Measurements from ENCODE around the gene RNF10. TPM values are rescaled to one million over a fixed set of nuclear protein-coding genes. Genes with fewer than 3 reads are reported as not detected.
A peak's percentile ranks its signal among the peaks of the same experiment; 100 is the strongest.
"Not testable (repeated sequence)": the region's sequence is repeated elsewhere in the genome, so short reads cannot be mapped to it uniquely, and the experiment has no call there.

RNF10 gene
- polyA plus RNA-seq, 3 donors from 2014 or later: 60.3 to 154 (median 66.5) TPM

- DNase-seq: no peak
- peaks cover 3 to 8% (median 6%) of the 10 kb centered on the region in 3 donors for H3K27me3 Mint-ChIP-seq (ENCODE audit: low read depth in 3 of 3)
- no peak overlapping the region for H3K4me3 Mint-ChIP-seq
- H3K36me3 Mint-ChIP-seq: peaks cover 8 to 17% (median 11%) of the 10 kb centered on the region in 3 donors
- H3K9me3 Mint-ChIP-seq: no peaks in the 10 kb centered on the region
- H3K27ac Mint-ChIP-seq: peak overlapping the region; percentile 22 to 89 (median 64)
- H3K4me1 Mint-ChIP-seq: peaks cover 36 to 53% of the 10 kb centered on the region in 2 donors
Measured at GRCh38 chr12:120498870-120499515, 35.2 kb upstream of the RNF10 start.

- H3K9me3 Mint-ChIP-seq: no peaks in the 10 kb centered on the region
- peaks cover 3 to 6% (median 6%) of the 10 kb centered on the region in 3 donors for H3K27me3 Mint-ChIP-seq (ENCODE audit: low read depth in 3 of 3)
- peaks cover 28 to 43% of the 10 kb centered on the region in 2 donors for H3K4me1 Mint-ChIP-seq
- peaks cover 10 to 18% (median 13%) of the 10 kb centered on the region in 3 donors for H3K36me3 Mint-ChIP-seq
- peak in 1 of 3 donors; percentile 19 for DNase-seq
- no peak overlapping the region for H3K4me3 Mint-ChIP-seq
- peak overlapping the region; percentile 29 to 74 (median 70) for H3K27ac Mint-ChIP-seq
Measured at GRCh38 chr12:120500581-120500980, 33.6 kb upstream of the RNF10 start.

- no peak for DNase-seq
- H3K36me3 Mint-ChIP-seq: peaks cover 14 to 21% (median 15%) of the 10 kb centered on the region in 3 donors
- no peak overlapping the region for H3K4me3 Mint-ChIP-seq
- peaks cover 7% of the 10 kb centered on the region in 2 donors for H3K4me1 Mint-ChIP-seq
- no peak overlapping the region for H3K27ac Mint-ChIP-seq
- no peaks in the 10 kb centered on the region for H3K27me3 Mint-ChIP-seq (ENCODE audit: low read depth in 3 of 3)
- no peaks in the 10 kb centered on the region for H3K9me3 Mint-ChIP-seq
Measured at GRCh38 chr12:120504587-120504986, 29.6 kb upstream of the RNF10 start.

- Mint-ChIP-seq H3K27me3 (ENCODE audit: low read depth in 3 of 3) (no peaks in the 10 kb centered on the region), H3K36me3 (peaks cover 7 to 28% (median 15%) of the 10 kb centered on the region in 3 donors), H3K4me1 (no peaks in the 10 kb centered on the region), H3K27ac (no peak overlapping the region), H3K9me3 (no peaks in the 10 kb centered on the region), H3K4me3 (no peak overlapping the region)
- DNase-seq: no peak
Measured at GRCh38 chr12:120508537-120508936, 25.6 kb upstream of the RNF10 start.

GRCh38 chr12:120514002-120514401, 20.2 kb upstream of the RNF10 start:
- DNase-seq: no peak
- Mint-ChIP-seq H3K36me3 (peaks cover 10 to 23% (median 19%) of the 10 kb centered on the region in 3 donors), H3K27me3 (ENCODE audit: low read depth in 3 of 3) (peaks cover 0 to 2% (median 2%) of the 10 kb centered on the region in 3 donors), H3K4me1 (no peaks in the 10 kb centered on the region), H3K9me3 (no peaks in the 10 kb centered on the region), H3K4me3 (no peak overlapping the region), H3K27ac (no peak overlapping the region)

GRCh38 chr12:120515496-120515895, 18.7 kb upstream of the RNF10 start:
- Mint-ChIP-seq H3K36me3 (peaks cover 5 to 16% (median 15%) of the 10 kb centered on the region in 3 donors), H3K4me3 (no peak overlapping the region), H3K27ac (no peak overlapping the region), H3K4me1 (no peaks in the 10 kb centered on the region), H3K27me3 (ENCODE audit: low read depth in 3 of 3) (peaks cover 0 to 2% (median 2%) of the 10 kb centered on the region in 3 donors), H3K9me3 (no peaks in the 10 kb centered on the region)
- no peak for DNase-seq

- not testable (repeated sequence) for H3K9me3 Mint-ChIP-seq; DNase-seq; H3K4me1 Mint-ChIP-seq; H3K4me3 Mint-ChIP-seq; H3K27ac Mint-ChIP-seq; H3K27me3 Mint-ChIP-seq (ENCODE audit: low read depth in 3 of 3)
- H3K36me3 Mint-ChIP-seq: peaks cover 0 to 11% (median 8%) of the 10 kb centered on the region in 3 donors
Measured at GRCh38 chr12:120519324-120519723, 14.8 kb upstream of the RNF10 start.

GRCh38 chr12:120522568-120522967, 11.6 kb upstream of the RNF10 start:
- H3K9me3 Mint-ChIP-seq: no peaks in the 10 kb centered on the region
- no peaks in the 10 kb centered on the region for H3K27me3 Mint-ChIP-seq (ENCODE audit: low read depth in 3 of 3)
- H3K4me3 Mint-ChIP-seq: no peak overlapping the region
- peaks cover 0 to 4% (median 0%) of the 10 kb centered on the region in 3 donors for H3K36me3 Mint-ChIP-seq
- H3K4me1 Mint-ChIP-seq: peaks cover 0 to 6% of the 10 kb centered on the region in 2 donors
- H3K27ac Mint-ChIP-seq: peak overlapping the region in 1 of 6 donors; percentile 17
- no peak for DNase-seq

GRCh38 chr12:120528861-120529525, 5.2 kb upstream of the RNF10 start, which contains the start of gene COQ5:
TSS of gene COQ5 (minus strand) at chr12:120529158. CDS start at chr12:120529141, 17 bp downstream.
- Mint-ChIP-seq H3K4me3 (peak within 1 kb of the TSS; percentile 99 to 100 (median 100)), H3K27ac (peak within 1 kb of the TSS; percentile 96 to 100 (median 99)), H3K9me3 (no peaks in the 10 kb centered on the region), H3K36me3 (peaks cover 0 to 4% (median 0%) of the 10 kb centered on the region in 3 donors), H3K4me1 (peaks cover 24 to 29% of the 10 kb centered on the region in 2 donors), H3K27me3 (ENCODE audit: low read depth in 3 of 3) (peaks cover 3 to 6% (median 5%) of the 10 kb centered on the region in 3 donors)
- peak; percentile 81 to 82 (median 82) for DNase-seq

GRCh38 chr12:120529641-120530417, 4.3 kb upstream of the RNF10 start:
- peak overlapping the region; percentile 96 to 100 (median 99) for H3K27ac Mint-ChIP-seq
- H3K36me3 Mint-ChIP-seq: peaks cover 0 to 4% (median under 1%) of the 10 kb centered on the region in 3 donors
- peak overlapping the region; percentile 99 to 100 (median 100) for H3K4me3 Mint-ChIP-seq
- peaks cover 26 to 33% of the 10 kb centered on the region in 2 donors for H3K4me1 Mint-ChIP-seq
- H3K9me3 Mint-ChIP-seq: no peaks in the 10 kb centered on the region
- peak in 1 of 3 donors; percentile 14 for DNase-seq
- H3K27me3 Mint-ChIP-seq (ENCODE audit: low read depth in 3 of 3): peaks cover 7 to 13% (median 10%) of the 10 kb centered on the region in 3 donors

GRCh38 chr12:120530418-120530761, 3.8 kb upstream of the RNF10 start:
- not testable (repeated sequence) for H3K9me3 Mint-ChIP-seq, DNase-seq, H3K36me3 Mint-ChIP-seq
- Mint-ChIP-seq H3K4me1 (peaks cover 31 to 38% of the 10 kb centered on the region in 2 donors), H3K4me3 (peak overlapping the region in 4 of 5 donors; percentile 46 to 100 (median 74)), H3K27me3 (ENCODE audit: low read depth in 3 of 3) (peaks cover 9 to 15% (median 12%) of the 10 kb centered on the region in 3 donors), H3K27ac (peak overlapping the region in 4 of 6 donors; percentile 45 to 99 (median 98))

GRCh38 chr12:120532701-120533238, 1.4 kb upstream of the RNF10 start:
- Mint-ChIP-seq H3K4me3 (peak overlapping the region in 2 of 5 donors; percentile 30 to 40), H3K27me3 (ENCODE audit: low read depth in 3 of 3) (peaks cover 9 to 15% (median 12%) of the 10 kb centered on the region in 3 donors), H3K9me3 (no peaks in the 10 kb centered on the region), H3K36me3 (peaks cover 0 to 3% (median 0%) of the 10 kb centered on the region in 3 donors), H3K27ac (no peak overlapping the region), H3K4me1 (peaks cover 55 to 56% of the 10 kb centered on the region in 2 donors)
- no peak for DNase-seq

Measured in immature natural killer cell (primary cell).